ENCODE results near the gene TLCD5. TPM values are rescaled to one million over a fixed set of nuclear protein-coding genes. Genes with fewer than 3 reads are reported as not detected.

Gene TLCD5
- total RNA-seq, 1 donor from 2014 or later: 5.2 TPM

DNA sequence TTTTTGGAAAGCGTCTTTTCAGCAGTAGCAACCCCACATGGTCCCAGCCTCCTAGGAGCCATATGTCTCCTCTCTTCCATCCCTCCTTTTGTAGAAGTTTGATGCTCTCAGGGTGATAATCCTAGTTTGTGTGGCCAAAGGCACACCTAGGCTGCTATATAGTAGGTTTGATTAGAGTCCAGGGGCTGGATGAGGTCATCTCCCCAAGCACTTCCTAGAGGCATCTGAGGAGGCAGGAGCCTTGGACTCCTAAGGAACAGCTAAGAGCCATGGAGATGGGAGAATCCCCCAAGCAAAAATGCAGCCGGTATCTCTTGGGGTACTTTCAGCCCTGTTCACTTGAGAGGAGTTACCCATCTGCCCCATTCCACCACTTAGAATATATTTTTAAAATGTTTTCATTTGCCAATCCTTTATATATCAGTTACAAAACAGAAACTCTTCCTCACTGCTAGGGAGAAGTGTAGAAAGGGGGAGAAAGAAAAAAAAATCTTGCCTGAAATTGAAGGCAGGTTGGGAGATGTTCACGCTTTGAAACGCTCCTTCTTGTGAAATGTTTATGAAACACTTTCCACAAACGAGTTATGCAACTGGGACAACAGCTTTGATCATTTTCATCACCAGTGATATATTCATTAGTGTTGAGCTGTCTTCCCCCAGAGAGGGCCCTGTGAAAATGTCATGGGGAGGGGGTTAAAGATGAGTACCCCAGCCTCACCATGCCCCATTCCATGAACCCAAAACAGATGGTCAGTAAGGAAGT is 31.9 kb upstream of the TLCD5 start:
- H3K27me3 ChIP-seq (ENCODE audit: control insufficient read depth in 3 of 3, insufficient read depth in 3 of 3, low read length in 3 of 3): peaks cover 24 to 27% (median 25%) of the 10 kb centered on the region in 3 donors
- H3K9ac ChIP-seq (ENCODE audit: low read depth in 1 of 3, low read length in 3 of 3): no peak overlapping the region
- no peaks in the 10 kb centered on the region for H3K9me3 ChIP-seq (ENCODE audit: control insufficient read depth in 3 of 3, low read length in 3 of 3)
- no peak overlapping the region for H3K4me3 ChIP-seq (ENCODE audit: low read length in 3 of 3)
- H3K4me1 ChIP-seq (ENCODE audit: control insufficient read depth in 3 of 3, insufficient read depth in 3 of 3, low read length in 3 of 3): no peaks in the 10 kb centered on the region
- H3K36me3 ChIP-seq (ENCODE audit: control insufficient read depth in 3 of 3, insufficient read depth in 3 of 3, low read length in 3 of 3): no peaks in the 10 kb centered on the region
- H3K27ac ChIP-seq (ENCODE audit: low read depth, low read length): no peak overlapping the region

DNA sequence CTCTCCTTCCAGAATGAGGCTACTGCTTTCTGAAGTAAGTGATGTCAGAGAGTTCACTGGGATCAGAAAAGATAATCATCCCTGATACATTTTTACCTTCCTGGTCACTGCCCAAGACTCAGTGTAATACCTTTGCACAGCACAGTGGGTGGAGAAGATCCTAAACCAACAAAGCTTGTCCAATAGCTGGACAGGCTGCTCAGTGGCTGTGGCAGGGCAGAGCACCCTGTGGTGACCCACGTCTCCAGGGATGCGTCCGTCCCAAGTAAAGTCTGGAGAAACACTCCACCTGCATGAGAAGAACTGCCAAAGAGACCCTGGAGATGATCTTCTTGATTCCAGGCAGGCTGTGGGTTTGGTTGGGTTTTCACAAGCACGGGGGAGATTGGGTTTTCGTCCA is 31.0 kb upstream of the TLCD5 start:
- Histone ChIP-seq H3K4me1 (ENCODE audit: control insufficient read depth in 3 of 3, insufficient read depth in 3 of 3, low read length in 3 of 3) (no peaks in the 10 kb centered on the region), H3K36me3 (ENCODE audit: control insufficient read depth in 3 of 3, insufficient read depth in 3 of 3, low read length in 3 of 3) (no peaks in the 10 kb centered on the region), H3K4me3 (ENCODE audit: low read length in 3 of 3) (no peak overlapping the region), H3K9ac (ENCODE audit: low read depth in 1 of 3, low read length in 3 of 3) (no peak overlapping the region), H3K27me3 (ENCODE audit: control insufficient read depth in 3 of 3, insufficient read depth in 3 of 3, low read length in 3 of 3) (peaks cover 24 to 32% (median 25%) of the 10 kb centered on the region in 3 donors), H3K9me3 (ENCODE audit: control insufficient read depth in 3 of 3, low read length in 3 of 3) (no peaks in the 10 kb centered on the region), H3K27ac (ENCODE audit: low read depth, low read length) (no peak overlapping the region)

DNA sequence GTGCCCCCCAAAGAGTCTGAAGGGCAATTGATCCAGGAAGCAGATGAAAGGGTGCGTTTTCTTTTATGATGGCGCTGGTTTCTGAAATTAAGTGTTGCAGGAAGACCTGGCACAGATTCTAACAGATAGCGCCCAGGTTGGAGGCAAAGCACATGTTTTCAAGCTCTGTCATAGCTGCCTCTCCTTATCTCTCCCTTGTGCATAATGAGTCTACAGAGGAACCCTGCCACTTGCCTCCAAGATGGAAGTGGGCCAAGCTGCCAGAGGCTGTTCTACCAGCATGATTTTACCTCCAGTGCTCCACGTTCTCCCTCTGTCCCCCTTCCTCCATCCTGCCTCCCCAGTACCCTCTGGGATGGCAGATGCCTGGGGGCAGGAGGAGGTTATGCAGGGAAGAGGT is 30.0 kb upstream of the TLCD5 start:
- Histone ChIP-seq H3K36me3 (ENCODE audit: control insufficient read depth in 3 of 3, insufficient read depth in 3 of 3, low read length in 3 of 3) (no peaks in the 10 kb centered on the region), H3K9ac (ENCODE audit: low read depth in 1 of 3, low read length in 3 of 3) (no peak overlapping the region), H3K4me1 (ENCODE audit: control insufficient read depth in 3 of 3, insufficient read depth in 3 of 3, low read length in 3 of 3) (peaks cover 0 to 3% (median 2%) of the 10 kb centered on the region in 3 donors), H3K4me3 (ENCODE audit: low read length in 3 of 3) (no peak overlapping the region), H3K27ac (ENCODE audit: low read depth, low read length) (no peak overlapping the region), H3K9me3 (ENCODE audit: control insufficient read depth in 3 of 3, low read length in 3 of 3) (no peaks in the 10 kb centered on the region), H3K27me3 (ENCODE audit: control insufficient read depth in 3 of 3, insufficient read depth in 3 of 3, low read length in 3 of 3) (peaks cover 25 to 32% (median 27%) of the 10 kb centered on the region in 3 donors)

DNA sequence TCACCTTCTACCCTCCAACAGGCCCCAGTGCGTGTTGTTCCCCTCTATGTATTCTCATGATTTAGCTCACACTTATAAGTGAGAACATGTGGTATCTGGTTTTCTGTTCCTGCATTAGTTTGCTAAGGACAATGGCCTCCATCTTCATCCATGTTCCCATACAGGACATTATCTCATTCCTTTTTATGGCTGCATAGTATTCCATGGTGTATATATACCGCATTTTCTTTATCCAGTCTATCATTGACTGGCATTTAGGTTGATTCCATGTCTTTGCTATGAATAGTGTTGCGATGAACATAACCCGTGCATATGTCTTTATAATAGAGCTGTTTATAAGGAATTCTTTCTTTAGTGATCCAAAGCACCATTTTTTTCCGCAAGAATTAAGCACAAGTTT is 28.5 kb upstream of the TLCD5 start:
- H3K9me3 ChIP-seq (ENCODE audit: control insufficient read depth in 3 of 3, low read length in 3 of 3): no peaks in the 10 kb centered on the region
- H3K9ac ChIP-seq (ENCODE audit: low read depth in 1 of 3, low read length in 3 of 3): no peak overlapping the region
- H3K27me3 ChIP-seq (ENCODE audit: control insufficient read depth in 3 of 3, insufficient read depth in 3 of 3, low read length in 3 of 3): peaks cover 25 to 32% (median 27%) of the 10 kb centered on the region in 3 donors
- peaks cover 0 to 3% (median 2%) of the 10 kb centered on the region in 3 donors for H3K4me1 ChIP-seq (ENCODE audit: control insufficient read depth in 3 of 3, insufficient read depth in 3 of 3, low read length in 3 of 3)
- H3K4me3 ChIP-seq (ENCODE audit: low read length in 3 of 3): no peak overlapping the region
- no peaks in the 10 kb centered on the region for H3K36me3 ChIP-seq (ENCODE audit: control insufficient read depth in 3 of 3, insufficient read depth in 3 of 3, low read length in 3 of 3)
- H3K27ac ChIP-seq (ENCODE audit: low read depth, low read length): no peak overlapping the region

DNA sequence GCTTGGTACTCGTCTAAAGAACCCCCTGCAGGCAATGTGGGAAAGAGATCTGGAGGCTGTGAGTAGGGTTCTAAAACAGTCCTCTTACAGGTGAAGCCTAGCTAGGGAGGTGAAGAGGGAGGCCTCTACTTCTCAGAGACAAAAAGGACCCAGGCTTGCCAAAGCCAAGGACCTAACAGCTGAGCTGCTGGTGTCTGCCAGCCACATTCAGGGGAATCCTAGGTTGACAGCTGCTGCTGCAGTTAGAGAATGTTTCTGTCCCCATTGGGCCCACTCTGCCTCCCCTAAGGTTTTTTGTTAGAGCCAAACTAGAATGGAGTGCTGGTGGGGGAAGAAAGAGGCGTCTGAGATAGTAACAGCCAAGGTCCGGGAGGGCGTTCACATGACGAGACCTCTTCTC is 26.6 kb upstream of the TLCD5 start:
- Histone ChIP-seq H3K27ac (ENCODE audit: low read depth, low read length) (no peak overlapping the region), H3K9ac (ENCODE audit: low read depth in 1 of 3, low read length in 3 of 3) (no peak overlapping the region), H3K27me3 (ENCODE audit: control insufficient read depth in 3 of 3, insufficient read depth in 3 of 3, low read length in 3 of 3) (peaks cover 13 to 24% (median 23%) of the 10 kb centered on the region in 3 donors), H3K36me3 (ENCODE audit: control insufficient read depth in 3 of 3, insufficient read depth in 3 of 3, low read length in 3 of 3) (no peaks in the 10 kb centered on the region), H3K4me3 (ENCODE audit: low read length in 3 of 3) (no peak overlapping the region), H3K4me1 (ENCODE audit: control insufficient read depth in 3 of 3, insufficient read depth in 3 of 3, low read length in 3 of 3) (peaks cover 0 to 3% (median 2%) of the 10 kb centered on the region in 3 donors), H3K9me3 (ENCODE audit: control insufficient read depth in 3 of 3, low read length in 3 of 3) (no peaks in the 10 kb centered on the region)

DNA sequence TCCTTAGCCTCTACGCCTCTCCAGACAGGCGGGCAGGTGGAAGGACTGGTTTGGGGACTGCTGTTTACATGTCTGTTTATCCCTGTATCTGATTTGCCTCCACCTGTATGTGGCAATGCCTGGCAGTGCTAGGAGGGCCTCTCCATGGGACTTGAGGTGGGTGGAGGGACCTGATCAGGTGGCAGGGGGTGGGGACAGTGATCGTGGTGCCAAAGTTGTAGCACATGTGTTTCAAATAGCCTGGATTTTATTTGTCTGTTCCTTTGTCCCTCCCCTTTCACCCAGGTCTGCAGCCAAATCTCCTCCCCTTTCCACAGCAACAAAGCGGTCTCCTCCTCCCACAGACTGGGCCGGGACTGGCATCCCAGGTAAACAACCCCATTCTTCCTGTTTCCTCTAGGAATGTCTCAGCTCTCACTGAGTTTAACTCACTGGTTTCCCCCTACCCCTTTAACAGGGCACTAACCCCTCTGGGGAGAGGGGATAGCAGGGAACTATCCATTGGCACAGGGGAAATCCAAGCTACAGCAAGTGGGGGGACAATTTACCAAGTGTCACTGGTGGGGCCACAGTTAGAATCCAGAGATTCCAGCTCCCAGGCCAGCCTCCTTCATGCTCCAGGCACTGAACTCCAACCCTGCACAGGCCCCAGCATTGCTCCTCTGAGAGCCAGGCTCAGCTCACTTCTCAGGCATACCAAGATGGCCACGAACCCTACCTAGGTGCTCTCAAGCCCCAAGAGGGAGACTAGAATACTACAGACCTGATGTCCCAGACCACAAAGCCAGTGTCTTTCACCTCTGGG is 22.9 kb upstream of the TLCD5 start:
- Histone ChIP-seq H3K27ac (ENCODE audit: low read depth, low read length) (no peak overlapping the region), H3K27me3 (ENCODE audit: control insufficient read depth in 3 of 3, insufficient read depth in 3 of 3, low read length in 3 of 3) (peaks cover 0 to 18% (median 17%) of the 10 kb centered on the region in 3 donors), H3K9ac (ENCODE audit: low read depth in 1 of 3, low read length in 3 of 3) (no peak overlapping the region)

DNA sequence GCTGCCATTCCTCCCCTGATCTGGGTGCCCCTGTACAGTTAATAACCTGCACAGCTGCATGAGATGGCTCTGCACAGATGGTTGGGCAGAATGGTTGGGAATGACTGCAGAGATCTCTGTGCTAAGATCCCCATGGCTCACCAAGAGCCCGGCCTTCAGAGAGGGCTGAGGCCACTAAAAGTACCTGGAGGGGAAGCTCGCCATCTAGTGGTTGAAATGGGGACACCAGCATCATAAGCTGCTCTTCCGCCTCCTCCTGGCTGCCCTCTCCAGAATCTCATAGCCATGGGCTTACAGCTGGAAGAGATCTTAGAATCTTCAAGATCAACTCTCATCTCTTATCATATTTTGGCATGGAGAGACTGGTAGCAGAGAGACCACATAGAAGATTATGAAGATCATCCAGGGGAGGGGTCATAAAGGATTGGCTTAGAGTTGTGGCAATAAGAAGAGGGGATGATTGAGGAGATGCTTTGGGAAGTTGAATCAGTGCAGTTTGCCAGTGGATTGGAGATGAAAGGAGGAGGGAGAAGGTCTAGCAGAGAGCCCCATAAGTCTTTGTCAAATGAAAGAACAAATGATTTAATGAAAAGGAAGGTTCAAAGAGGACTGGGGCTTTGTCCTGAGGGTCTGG is 22.0 kb upstream of the TLCD5 start:
- H3K27ac ChIP-seq (ENCODE audit: low read depth, low read length): no peak overlapping the region
- H3K9ac ChIP-seq (ENCODE audit: low read depth in 1 of 3, low read length in 3 of 3): no peak overlapping the region
- H3K4me3 ChIP-seq (ENCODE audit: low read length in 3 of 3): no peak overlapping the region

More for the DNA sequence above, 22.9 kb upstream of the TLCD5 start:
- H3K4me3 ChIP-seq (ENCODE audit: low read length in 3 of 3): no peak overlapping the region
- H3K4me1 ChIP-seq (ENCODE audit: control insufficient read depth in 3 of 3, insufficient read depth in 3 of 3, low read length in 3 of 3): peaks cover 0 to 3% (median 2%) of the 10 kb centered on the region in 3 donors
- no peaks in the 10 kb centered on the region for H3K9me3 ChIP-seq (ENCODE audit: control insufficient read depth in 3 of 3, low read length in 3 of 3)
- H3K36me3 ChIP-seq (ENCODE audit: control insufficient read depth in 3 of 3, insufficient read depth in 3 of 3, low read length in 3 of 3): no peaks in the 10 kb centered on the region

DNA sequence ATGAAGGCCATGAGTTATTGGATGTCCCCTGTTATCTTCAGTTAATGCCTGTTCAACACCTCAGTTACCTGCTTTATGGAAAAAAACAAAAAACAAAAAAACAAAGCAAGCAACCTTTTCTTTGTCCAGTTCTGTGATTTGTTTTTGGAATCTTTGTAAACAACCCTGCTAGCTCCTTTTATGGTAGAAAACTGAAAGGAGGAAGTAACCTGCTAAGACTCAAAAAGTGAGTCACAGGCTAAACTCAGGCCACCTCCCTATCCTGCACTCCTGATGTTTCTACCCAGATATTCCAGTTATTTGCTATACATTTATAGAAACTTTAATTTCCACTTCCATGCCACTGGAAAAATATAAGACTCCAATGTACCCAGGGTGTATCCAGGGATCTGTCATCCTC is 20.6 kb upstream of the TLCD5 start:
- H3K9ac ChIP-seq (ENCODE audit: low read depth in 1 of 3, low read length in 3 of 3): no peak overlapping the region
- H3K9me3 ChIP-seq (ENCODE audit: control insufficient read depth in 3 of 3, low read length in 3 of 3): no peaks in the 10 kb centered on the region
- peaks cover 0 to 3% (median 2%) of the 10 kb centered on the region in 3 donors for H3K4me1 ChIP-seq (ENCODE audit: control insufficient read depth in 3 of 3, insufficient read depth in 3 of 3, low read length in 3 of 3)
- H3K36me3 ChIP-seq (ENCODE audit: control insufficient read depth in 3 of 3, insufficient read depth in 3 of 3, low read length in 3 of 3): no peaks in the 10 kb centered on the region
- H3K4me3 ChIP-seq (ENCODE audit: low read length in 3 of 3): no peak overlapping the region
- no peak overlapping the region for H3K27ac ChIP-seq (ENCODE audit: low read depth, low read length)
- H3K27me3 ChIP-seq (ENCODE audit: control insufficient read depth in 3 of 3, insufficient read depth in 3 of 3, low read length in 3 of 3): peaks cover 0 to 19% (median 8%) of the 10 kb centered on the region in 3 donors

More for the DNA sequence above, 22.0 kb upstream of the TLCD5 start:
- H3K36me3 ChIP-seq (ENCODE audit: control insufficient read depth in 3 of 3, insufficient read depth in 3 of 3, low read length in 3 of 3): no peaks in the 10 kb centered on the region
- H3K9me3 ChIP-seq (ENCODE audit: control insufficient read depth in 3 of 3, low read length in 3 of 3): no peaks in the 10 kb centered on the region
- H3K27me3 ChIP-seq (ENCODE audit: control insufficient read depth in 3 of 3, insufficient read depth in 3 of 3, low read length in 3 of 3): peaks cover 0 to 16% (median 13%) of the 10 kb centered on the region in 3 donors
- H3K4me1 ChIP-seq (ENCODE audit: control insufficient read depth in 3 of 3, insufficient read depth in 3 of 3, low read length in 3 of 3): peaks cover 0 to 3% (median 2%) of the 10 kb centered on the region in 3 donors

DNA sequence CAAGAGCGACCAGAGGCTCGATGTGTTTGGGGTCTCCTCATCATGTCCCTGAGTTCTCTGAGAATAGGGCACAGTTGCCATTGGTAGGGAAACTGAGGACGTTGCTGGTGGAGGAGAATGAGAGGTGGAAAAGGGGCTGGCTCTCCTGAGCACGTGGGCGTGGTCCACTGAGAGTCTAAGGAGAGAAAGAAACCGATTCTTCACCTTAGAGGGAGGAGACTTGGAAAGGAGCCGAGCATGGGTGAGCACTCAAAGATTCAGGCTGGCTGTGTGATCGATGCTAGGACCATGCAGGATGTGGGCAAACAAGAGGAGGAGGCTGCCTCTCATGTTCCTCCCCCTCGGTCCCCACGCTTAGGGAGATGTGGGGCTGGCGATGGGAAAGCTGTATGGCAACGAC is 19.8 kb upstream of the TLCD5 start:
- Histone ChIP-seq H3K9ac (ENCODE audit: low read depth in 1 of 3, low read length in 3 of 3) (no peak overlapping the region), H3K36me3 (ENCODE audit: control insufficient read depth in 3 of 3, insufficient read depth in 3 of 3, low read length in 3 of 3) (no peaks in the 10 kb centered on the region), H3K4me3 (ENCODE audit: low read length in 3 of 3) (no peak overlapping the region), H3K9me3 (ENCODE audit: control insufficient read depth in 3 of 3, low read length in 3 of 3) (no peaks in the 10 kb centered on the region), H3K27ac (ENCODE audit: low read depth, low read length) (no peak overlapping the region), H3K4me1 (ENCODE audit: control insufficient read depth in 3 of 3, insufficient read depth in 3 of 3, low read length in 3 of 3) (no peaks in the 10 kb centered on the region), H3K27me3 (ENCODE audit: control insufficient read depth in 3 of 3, insufficient read depth in 3 of 3, low read length in 3 of 3) (peaks cover 0 to 15% (median 12%) of the 10 kb centered on the region in 3 donors)
